HAP-1 (cell line): ENCODE data around the gene TMEM106C.

ENCODE experiments used
- DNase-seq, 2 experiments: peaks; one replicate each; pipeline ENCODE4 v3.0.0-alpha.2; 2016 to 2020; ENCODE audit warnings: low spot score in 2 of 2
- H3K27me3 ChIP-seq: fragments of 250-450 bp; sonication (Bioruptor Pico); 2 replicates; pipeline ENCODE4 v1.5.1; 2020; ENCODE audit warnings: low read depth, mild to moderate bottlenecking, moderate library complexity
- H3K36me3 ChIP-seq: fragments of 250-450 bp; sonication (Bioruptor Pico); replicated peaks from 2 replicates; pipeline ENCODE4 v1.5.1; 2020; ENCODE audit warnings: mild to moderate bottlenecking
- H3K4me1 ChIP-seq: fragments of 250-450 bp; sonication (Bioruptor Pico); 2 replicates; pipeline ENCODE4 v1.5.1; 2020; ENCODE audit warnings: mild to moderate bottlenecking
- H3K4me3 ChIP-seq: fragments of 250-450 bp; sonication (Bioruptor Pico); 2 replicates; pipeline ENCODE4 v1.5.1; 2020; ENCODE audit warnings: mild to moderate bottlenecking, moderate library complexity
- H3K9me3 ChIP-seq: fragments of 250-450 bp; sonication (Bioruptor Pico); 2 replicates; pipeline ENCODE4 v1.5.1; 2020; ENCODE audit warnings: mild to moderate bottlenecking, moderate library complexity
- in situ Hi-C: fragments of 300-500 bp; cut with MboI; formaldehyde crosslinking; loops from 3 replicates; pipeline ENCODE4 v1.14.3; 2020; ENCODE audit warnings: low sequenced_read_pairs, inconsistent platforms, mixed read lengths

The TMEM106C gene

DNA sequence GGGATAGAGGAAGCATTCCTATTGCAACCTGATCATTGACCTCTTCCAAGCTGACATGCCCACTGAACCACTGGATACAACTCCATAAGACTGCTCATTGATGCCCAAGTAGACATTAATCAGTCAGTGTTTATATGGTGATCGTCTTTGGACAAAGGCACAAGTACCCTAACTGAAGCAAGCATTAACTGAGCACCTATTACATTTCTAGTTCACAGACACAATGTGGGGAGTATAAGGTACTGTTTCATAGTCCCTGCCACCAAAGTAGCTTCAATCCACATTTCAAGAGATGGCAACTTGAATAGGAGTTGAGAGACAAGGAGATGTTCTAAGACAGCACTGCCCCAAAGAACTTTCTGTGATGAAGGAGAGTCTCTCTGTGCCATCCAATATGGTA, 51.7 kb downstream of the TMEM106C start:
- Histone ChIP-seq H3K9me3 (no peaks in the 10 kb centered on the region), H3K27me3 (peaks cover 2% of the 10 kb centered on the region; the same call in 1 of the 2 replicates), H3K36me3 (no peaks in the 10 kb centered on the region), H3K4me3 (no peak overlapping the region), H3K4me1 (no peaks in the 10 kb centered on the region)
- no peak for DNase-seq
- in situ Hi-C loops = no loop called here

- Histone ChIP-seq H3K27me3 (peaks cover 2% of the 10 kb centered on the region; the same call in 1 of the 2 replicates), H3K36me3 (no peaks in the 10 kb centered on the region), H3K9me3 (no peaks in the 10 kb centered on the region), H3K4me3 (no peak overlapping the region), H3K4me1 (no peaks in the 10 kb centered on the region)
- no peak for DNase-seq
- in situ Hi-C loops = no loop called here
These were observed 52.6 kb downstream of the TMEM106C start for GRCh38 chr12:48015954-48016353.

GRCh38 chr12:48016373-48017020, 53.1 kb downstream of the TMEM106C start:
- Histone ChIP-seq H3K27me3 (peaks cover 2% of the 10 kb centered on the region; the same call in 1 of the 2 replicates), H3K4me1 (peaks cover under 1% of the 10 kb centered on the region), H3K36me3 (no peaks in the 10 kb centered on the region), H3K4me3 (no peak overlapping the region), H3K9me3 (no peaks in the 10 kb centered on the region)
- no peak for DNase-seq
- in situ Hi-C loops = no loop called here

- DNase-seq = no peak
- in situ Hi-C loops = no loop called here
- H3K27me3 ChIP-seq = peaks cover 2% of the 10 kb centered on the region; the same call in 1 of the 2 replicates
- H3K9me3 ChIP-seq = no peaks in the 10 kb centered on the region
- H3K4me1 ChIP-seq = peaks cover 7% of the 10 kb centered on the region
- H3K36me3 ChIP-seq = no peaks in the 10 kb centered on the region
- H3K4me3 ChIP-seq = no peak overlapping the region
These were observed 54.1 kb downstream of the TMEM106C start for GRCh38 chr12:48017496-48017895.

GRCh38 chr12:48017921-48018617, 54.7 kb downstream of the TMEM106C start:
- no peak for DNase-seq
- H3K9me3 ChIP-seq = no peaks in the 10 kb centered on the region
- peaks cover 7% of the 10 kb centered on the region for H3K4me1 ChIP-seq
- no peaks in the 10 kb centered on the region; the same call in 1 of the 2 replicates for H3K27me3 ChIP-seq
- H3K36me3 ChIP-seq = no peaks in the 10 kb centered on the region
- in situ Hi-C loops = no loop called here
- no peak overlapping the region for H3K4me3 ChIP-seq
